H9 (cell line): ENCODE data around the gene INMT. TPM values are rescaled to one million over a fixed set of nuclear protein-coding genes. Genes with fewer than 3 reads are reported as not detected.

Experiments
- DNase-seq: peaks from one replicate; pipeline ENCODE4 v3.0.0-alpha.2; 2017
- H2AFZ ChIP-seq: one replicate; pipeline ENCODE4 v1.6.1; 2013; ENCODE audit warnings: mild to moderate bottlenecking, low read length, control low read depth, moderate library complexity
- H2AK5ac ChIP-seq: 2 replicates; pipeline ENCODE4 v1.6.1; 2013; ENCODE audit warnings: low read length, control low read depth, mixed read lengths; ENCODE audit not compliant: insufficient read length
- H2BK120ac ChIP-seq: one replicate; pipeline ENCODE4 v1.6.1; 2013; ENCODE audit warnings: low read depth, mild to moderate bottlenecking, low read length, control low read depth, inconsistent platforms; ENCODE audit not compliant: poor library complexity, severe bottlenecking
- H2BK12ac ChIP-seq: 2 replicates; pipeline ENCODE4 v1.6.1; 2013; ENCODE audit warnings: low read length, control low read depth, mixed read lengths, low read depth; ENCODE audit not compliant: insufficient read length
- H2BK15ac ChIP-seq: 2 replicates; pipeline ENCODE4 v1.6.1; 2013; ENCODE audit warnings: low read depth, low read length, control low read depth
- H2BK20ac ChIP-seq: one replicate; pipeline ENCODE4 v1.6.1; 2013; ENCODE audit warnings: low read depth, mild to moderate bottlenecking, low read length, control low read depth, inconsistent platforms; ENCODE audit not compliant: poor library complexity, severe bottlenecking
- H2BK5ac ChIP-seq: 2 replicates; pipeline ENCODE4 v1.6.1; 2013; ENCODE audit warnings: low read length, control low read depth, mixed read lengths; ENCODE audit not compliant: insufficient read length
- H3K14ac ChIP-seq: 2 replicates; pipeline ENCODE4 v1.6.1; 2013; ENCODE audit warnings: low read length, control low read depth; ENCODE audit not compliant: insufficient read depth
- H3K18ac ChIP-seq: 2 replicates; pipeline ENCODE4 v1.6.1; 2013; ENCODE audit warnings: low read depth, mild to moderate bottlenecking, mixed read lengths, low read length, control low read depth; ENCODE audit not compliant: insufficient read length
- H3K23ac ChIP-seq: 2 replicates; pipeline ENCODE4 v1.6.1; 2013; ENCODE audit warnings: low read length, control low read depth, mixed read lengths, low read depth; ENCODE audit not compliant: insufficient read length
- H3K23me2 ChIP-seq: 2 replicates; pipeline ENCODE4 v1.6.1; 2013; ENCODE audit warnings: low read depth, mild to moderate bottlenecking, mixed read lengths, low read length, control low read depth; ENCODE audit not compliant: insufficient read length, poor library complexity, severe bottlenecking
- H3K27ac ChIP-seq: 2 replicates; pipeline ENCODE4 v1.5.1; 2013; ENCODE audit warnings: low read length, control low read depth, mixed read lengths, low read depth; ENCODE audit not compliant: insufficient read length
- H3K27me3 ChIP-seq: 2 replicates; pipeline ENCODE4 v1.6.1; 2013; ENCODE audit warnings: low read length, control low read depth, inconsistent platforms; ENCODE audit not compliant: insufficient read depth
- H3K4ac ChIP-seq: 2 replicates; pipeline ENCODE4 v1.6.1; 2013; ENCODE audit warnings: low read depth, mild to moderate bottlenecking, control low read depth, inconsistent platforms, low read length, moderate library complexity
- H3K4me1 ChIP-seq: 2 replicates; pipeline ENCODE4 v1.6.1; 2013; ENCODE audit warnings: low read length, control low read depth, inconsistent platforms; ENCODE audit not compliant: insufficient read depth
- H3K4me2 ChIP-seq: 2 replicates; pipeline ENCODE4 v1.6.1; 2013; ENCODE audit warnings: low read length, control low read depth, mixed read lengths; ENCODE audit not compliant: insufficient read length, insufficient read depth
- H3K56ac ChIP-seq: 2 replicates; pipeline ENCODE4 v1.6.1; 2013; ENCODE audit warnings: low read depth, mild to moderate bottlenecking, mixed read lengths, low read length, control low read depth; ENCODE audit not compliant: insufficient read length
- H3K79me1 ChIP-seq: 2 replicates; pipeline ENCODE4 v1.6.1; 2013; ENCODE audit warnings: low read depth, mild to moderate bottlenecking, moderate library complexity, low read length, control low read depth, inconsistent platforms; ENCODE audit not compliant: insufficient read depth, poor library complexity, severe bottlenecking
- H3K79me2 ChIP-seq: 2 replicates; pipeline ENCODE4 v1.6.1; 2013; ENCODE audit warnings: low read length, control low read depth, inconsistent platforms; ENCODE audit not compliant: insufficient read depth
- H3K9ac ChIP-seq: 2 replicates; pipeline ENCODE4 v1.6.1; 2013; ENCODE audit warnings: low read length, control low read depth, mixed read lengths; ENCODE audit not compliant: insufficient read length; ENCODE audit errors: extremely low read depth
- H3K9me3 ChIP-seq: one replicate; pipeline ENCODE4 v1.6.1; 2013; ENCODE audit warnings: low read depth, low read length, inconsistent platforms; ENCODE audit not compliant: control insufficient read depth
- H3T11ph ChIP-seq: one replicate; pipeline ENCODE4 v1.6.1; 2013; ENCODE audit warnings: mild to moderate bottlenecking, low read length, control low read depth, inconsistent platforms
- H4K20me1 ChIP-seq: one replicate; pipeline ENCODE4 v1.6.1; 2013; ENCODE audit not compliant: control insufficient read depth, insufficient read length, insufficient read depth
- H4K5ac ChIP-seq: 2 replicates; pipeline ENCODE4 v1.6.1; 2013; ENCODE audit warnings: low read depth, mild to moderate bottlenecking, mixed read lengths, low read length, control low read depth; ENCODE audit not compliant: insufficient read length
- H4K8ac ChIP-seq: replicated peaks from 2 replicates; pipeline ENCODE4 v1.6.1; 2013; ENCODE audit warnings: low read length, control low read depth, mixed read lengths, low read depth; ENCODE audit not compliant: insufficient read length
- H4K91ac ChIP-seq: 2 replicates; pipeline ENCODE4 v1.6.1; 2013; ENCODE audit warnings: low read depth, mild to moderate bottlenecking, moderate library complexity, mixed read lengths, low read length, control low read depth; ENCODE audit not compliant: insufficient read length
- H3K27ac Mint-ChIP-seq, 3 experiments: 2 replicates in 2 of 3; 3 replicates in 1 of 3; pipeline ENCODE4 v1.8.0; 2020 to 2021; ENCODE audit warnings: mixed read lengths in 3 of 3, mild to moderate bottlenecking in 1 of 3, moderate library complexity in 1 of 3
- H3K27me3 Mint-ChIP-seq: 2 replicates; pipeline ENCODE4 v1.8.0; 2021; ENCODE audit warnings: low read depth, mild to moderate bottlenecking, moderate library complexity, mixed read lengths
- H3K36me3 Mint-ChIP-seq, 3 experiments: 2 replicates in 2 of 3; 3 replicates in 1 of 3; pipeline ENCODE4 v1.8.0; 2020 to 2021; ENCODE audit warnings: low read depth in 3 of 3, mixed read lengths in 3 of 3; ENCODE audit not compliant: insufficient read depth in 1 of 3
- H3K4me1 Mint-ChIP-seq, 2 experiments: 2 replicates each; pipeline ENCODE4 v1.8.0; 2020; ENCODE audit warnings: mixed read lengths in 2 of 2
- H3K4me3 Mint-ChIP-seq, 2 experiments: 2 replicates in 1 of 2; 3 replicates in 1 of 2; pipeline ENCODE4 v1.8.0; 2020 to 2021; ENCODE audit warnings: mild to moderate bottlenecking in 2 of 2, mixed read lengths in 2 of 2, moderate library complexity in 1 of 2
- H3K9me3 Mint-ChIP-seq, 2 experiments: 2 replicates in 1 of 2; 3 replicates in 1 of 2; pipeline ENCODE4 v1.8.0; 2020; ENCODE audit warnings: mild to moderate bottlenecking in 2 of 2, mixed read lengths in 2 of 2, moderate library complexity in 1 of 2
- CTCF ChIP-seq: fragments of 200-600 bp; sonication (generic); conservative IDR thresholded peaks from 3 replicates; pipeline ENCODE4 v1.8.0; 2021; ENCODE audit warnings: antibody characterized with exemption, mild to moderate bottlenecking
- WGBS: extraction: QIAGEN DNeasy Blood & Tissue Kit; methylation state at CpG from one replicate; pipeline ENCODE4 v1.1.7; 2013; ENCODE audit warnings: missing lambda C conversion rate, low lambda C conversion rate, mixed read lengths; ENCODE audit not compliant: insufficient read length; ENCODE audit errors: extremely low coverage; 5-methylcytosine and 5-hydroxymethylcytosine counted together
- total RNA-seq: library from RNA; stranded (reverse); gene quantifications from 2 replicates; pipeline ENCODE4 v1.2.1, GENCODE V29; 2021

Gene INMT
- total RNA-seq, 1 experiment from 2014 or later, result 0.70 TPM

GRCh38 chr7:30776971-30777370 lies 25.0 kb downstream of the INMT start:
- H3K4me2 ChIP-seq, result no peak overlapping the region
- no peak overlapping the region for H2BK5ac ChIP-seq
- no peak overlapping the region for H2BK12ac ChIP-seq
- no peak overlapping the region for H4K5ac ChIP-seq
- no peak overlapping the region for H2BK120ac ChIP-seq
- no CpG with 5 or more reads among the region's 4 CpGs for WGBS
- no peak overlapping the region for H2AK5ac ChIP-seq
- no peak overlapping the region for H2BK20ac ChIP-seq
- no peak overlapping the region for H3K9ac ChIP-seq
- H2AFZ ChIP-seq, result no peak overlapping the region
- H3K4me1 Mint-ChIP-seq, result peaks cover 3% of the 10 kb centered on the region in 2 experiments
- no peak overlapping the region for H3K4ac ChIP-seq
- no peak overlapping the region for H3K14ac ChIP-seq
- H3K23ac ChIP-seq, result no peak overlapping the region
- H3K4me1 ChIP-seq, result no peaks in the 10 kb centered on the region; the same call in 1 of the 2 replicates
- no peaks in the 10 kb centered on the region for H3K79me1 ChIP-seq
- no peak overlapping the region for H3K56ac ChIP-seq
- H3K27ac Mint-ChIP-seq, result no peak overlapping the region
- no peak overlapping the region for H4K8ac ChIP-seq
- no peaks in the 10 kb centered on the region for H4K20me1 ChIP-seq
- no peak overlapping the region for H3T11ph ChIP-seq
- H3K23me2 ChIP-seq, result peaks cover 1% of the 10 kb centered on the region
- H3K36me3 Mint-ChIP-seq, result peaks cover 0 to 4% (median 3%) of the 10 kb centered on the region in 3 experiments; a peak in 5 of 7 replicates
- H4K91ac ChIP-seq, result no peak overlapping the region
- no peak for TF ChIP-seq CTCF
- H3K9me3 ChIP-seq, result no peaks in the 10 kb centered on the region
- no peak overlapping the region for H3K4me3 Mint-ChIP-seq
- H3K9me3 Mint-ChIP-seq, result no peaks in the 10 kb centered on the region; a peak in 1 of 5 replicates
- H3K27ac ChIP-seq, result no peak overlapping the region
- no peaks in the 10 kb centered on the region for H3K27me3 Mint-ChIP-seq
- H2BK15ac ChIP-seq, result no peak overlapping the region
- H3K27me3 ChIP-seq, result no peaks in the 10 kb centered on the region
- H3K79me2 ChIP-seq, result no peaks in the 10 kb centered on the region
- H3K18ac ChIP-seq, result no peak overlapping the region
- no peak for DNase-seq
